ENCODE data around the gene IDUA. TPM values are rescaled to one million over a fixed set of nuclear protein-coding genes. Genes with fewer than 3 reads are reported as not detected.
"Not testable (repeated sequence)": the region's sequence is repeated elsewhere in the genome, so short reads cannot be mapped to it uniquely, and the experiment has no call there.

Gene IDUA
- total RNA-seq, 1 experiment from 2014 or later: 35.0 TPM

DNA sequence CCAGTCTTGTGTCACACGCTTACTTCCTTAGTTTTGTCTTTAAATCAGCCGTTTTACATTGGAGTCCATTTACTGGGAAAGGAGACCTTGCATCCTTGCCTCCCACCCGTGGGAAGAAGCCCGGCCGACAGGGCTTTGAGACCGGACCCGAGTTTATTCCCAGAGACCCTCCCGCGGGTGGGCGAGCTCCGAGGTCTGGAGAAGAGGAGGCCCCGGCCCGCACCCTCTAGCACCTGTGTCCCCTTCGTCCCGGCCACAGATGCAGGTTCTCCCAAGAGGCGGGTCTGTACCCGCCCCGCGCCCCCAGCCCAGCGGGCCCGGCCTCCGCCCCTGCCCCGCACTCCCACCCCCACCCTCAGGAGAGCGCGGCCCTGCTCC, 10.1 kb downstream of the IDUA start:
- peaks cover 10% of the 10 kb centered on the region for H3K36me3 Mint-ChIP-seq (ENCODE audit: insufficient read depth, unreplicated experiment)
- no TSS peak for BruUV-seq (replicated peaks)
- no peak for DNase-seq (ENCODE audit: unreplicated experiment)
- H3K9me3 Mint-ChIP-seq (ENCODE audit: unreplicated experiment): no peaks in the 10 kb centered on the region
- H3K4me3 Mint-ChIP-seq (ENCODE audit: unreplicated experiment): no peak overlapping the region
- H3K4me1 Mint-ChIP-seq (ENCODE audit: insufficient read depth, unreplicated experiment): no peaks in the 10 kb centered on the region
- intact Hi-C loops (cut with micrococcal nuclease): no loop called here
- TF ChIP-seq, protein P1, sequence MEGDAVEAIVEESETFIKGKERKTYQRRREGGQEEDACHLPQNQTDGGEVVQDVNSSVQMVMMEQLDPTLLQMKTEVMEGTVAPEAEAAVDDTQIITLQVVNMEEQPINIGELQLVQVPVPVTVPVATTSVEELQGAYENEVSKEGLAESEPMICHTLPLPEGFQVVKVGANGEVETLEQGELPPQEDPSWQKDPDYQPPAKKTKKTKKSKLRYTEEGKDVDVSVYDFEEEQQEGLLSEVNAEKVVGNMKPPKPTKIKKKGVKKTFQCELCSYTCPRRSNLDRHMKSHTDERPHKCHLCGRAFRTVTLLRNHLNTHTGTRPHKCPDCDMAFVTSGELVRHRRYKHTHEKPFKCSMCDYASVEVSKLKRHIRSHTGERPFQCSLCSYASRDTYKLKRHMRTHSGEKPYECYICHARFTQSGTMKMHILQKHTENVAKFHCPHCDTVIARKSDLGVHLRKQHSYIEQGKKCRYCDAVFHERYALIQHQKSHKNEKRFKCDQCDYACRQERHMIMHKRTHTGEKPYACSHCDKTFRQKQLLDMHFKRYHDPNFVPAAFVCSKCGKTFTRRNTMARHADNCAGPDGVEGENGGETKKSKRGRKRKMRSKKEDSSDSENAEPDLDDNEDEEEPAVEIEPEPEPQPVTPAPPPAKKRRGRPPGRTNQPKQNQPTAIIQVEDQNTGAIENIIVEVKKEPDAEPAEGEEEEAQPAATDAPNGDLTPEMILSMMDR (IDR thresholded peaks at IDR 0.05; ENCODE audit: unreplicated experiment): no peak
- ChIA-PET POLR2A (no interaction called here), CTCF (no interaction called here)
- no peak overlapping the region for H3K27ac Mint-ChIP-seq (ENCODE audit: low read depth, unreplicated experiment)
- peaks cover 19% of the 10 kb centered on the region for H3K27me3 Mint-ChIP-seq (ENCODE audit: insufficient read depth, unreplicated experiment)

DNA sequence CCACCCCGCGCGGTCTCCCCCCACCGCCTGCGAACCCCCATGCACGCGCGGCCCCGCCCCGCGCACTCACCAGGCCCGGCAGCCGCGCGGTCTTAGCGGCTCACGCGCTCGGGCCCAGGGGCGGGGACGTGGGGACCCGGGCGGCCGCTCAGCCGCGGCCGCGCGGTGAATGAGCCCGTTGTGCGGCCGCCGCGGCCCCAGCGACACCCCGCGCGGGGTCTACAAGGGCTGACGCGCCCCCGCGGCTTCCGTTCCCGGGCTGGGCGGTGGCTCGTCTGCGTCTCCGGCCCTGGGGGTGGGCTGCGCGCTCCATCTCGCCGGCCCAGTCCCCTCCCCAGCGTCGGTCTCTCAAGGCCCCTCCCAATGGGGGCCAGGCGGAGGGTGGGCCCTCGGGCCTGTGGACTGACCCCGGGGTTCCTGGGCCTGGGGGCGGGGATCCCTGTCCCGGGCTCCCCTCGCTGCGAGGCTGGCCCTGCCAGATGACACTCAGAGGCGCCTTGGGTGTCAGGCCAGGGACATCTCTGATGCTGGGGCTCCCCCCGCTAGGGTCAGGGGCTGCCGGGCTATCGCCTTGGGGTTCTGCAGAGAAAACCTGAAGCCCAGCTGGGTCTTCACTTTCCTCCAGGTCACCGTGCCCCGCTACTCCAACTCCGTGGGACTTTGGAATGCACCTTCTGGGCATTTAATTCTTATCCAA, 10.7 kb downstream of the IDUA start:
- no peaks in the 10 kb centered on the region for H3K9me3 Mint-ChIP-seq (ENCODE audit: unreplicated experiment)
- ChIA-PET POLR2A (interaction anchor here (1.2 kb wide), 1 partner anchor 13 kb away, joined by 5 read pairs; no protein-coding TSS in a partner anchor), CTCF (no interaction called here)
- TF ChIP-seq, protein P1 (IDR thresholded peaks at IDR 0.05; ENCODE audit: unreplicated experiment): no peak
- no TSS peak for BruUV-seq (replicated peaks)
- DNase-seq (ENCODE audit: unreplicated experiment): no peak
- no peak overlapping the region for H3K27ac Mint-ChIP-seq (ENCODE audit: low read depth, unreplicated experiment)
- H3K4me3 Mint-ChIP-seq (ENCODE audit: unreplicated experiment): no peak overlapping the region
- no peaks in the 10 kb centered on the region for H3K4me1 Mint-ChIP-seq (ENCODE audit: insufficient read depth, unreplicated experiment)
- peaks cover 19% of the 10 kb centered on the region for H3K27me3 Mint-ChIP-seq (ENCODE audit: insufficient read depth, unreplicated experiment)
- H3K36me3 Mint-ChIP-seq (ENCODE audit: insufficient read depth, unreplicated experiment): peaks cover 10% of the 10 kb centered on the region
- intact Hi-C loops (cut with micrococcal nuclease): no loop called here

GRCh38 chr4:998096-998691, 11.3 kb downstream of the IDUA start:
- no peak for DNase-seq (ENCODE audit: unreplicated experiment)
- intact Hi-C loops (cut with micrococcal nuclease): no loop called here
- TF ChIP-seq, protein P1 (IDR thresholded peaks at IDR 0.05; ENCODE audit: unreplicated experiment): no peak
- ChIA-PET POLR2A (interaction anchor here (1.2 kb wide), 1 partner anchor 13 kb away, joined by 5 read pairs; no protein-coding TSS in a partner anchor), CTCF (no interaction called here)
- no peaks in the 10 kb centered on the region for H3K4me1 Mint-ChIP-seq (ENCODE audit: insufficient read depth, unreplicated experiment)
- H3K27me3 Mint-ChIP-seq (ENCODE audit: insufficient read depth, unreplicated experiment): peaks cover 19% of the 10 kb centered on the region
- no TSS peak for BruUV-seq (replicated peaks)
- H3K36me3 Mint-ChIP-seq (ENCODE audit: insufficient read depth, unreplicated experiment): peaks cover 10% of the 10 kb centered on the region
- peak overlapping the region; percentile 64 for H3K27ac Mint-ChIP-seq (ENCODE audit: low read depth, unreplicated experiment)
- H3K4me3 Mint-ChIP-seq (ENCODE audit: unreplicated experiment): peak overlapping the region; percentile 31
- H3K9me3 Mint-ChIP-seq (ENCODE audit: unreplicated experiment): no peaks in the 10 kb centered on the region

GRCh38 chr4:999240-999863, 12.5 kb downstream of the IDUA start:
- DNase-seq (ENCODE audit: unreplicated experiment); BruUV-seq (replicated peaks); intact Hi-C loops (cut with micrococcal nuclease); H3K4me3 Mint-ChIP-seq (ENCODE audit: unreplicated experiment); H3K36me3 Mint-ChIP-seq (ENCODE audit: insufficient read depth, unreplicated experiment); H3K4me1 Mint-ChIP-seq (ENCODE audit: insufficient read depth, unreplicated experiment); CTCF ChIA-PET; H3K9me3 Mint-ChIP-seq (ENCODE audit: unreplicated experiment); H3K27ac Mint-ChIP-seq (ENCODE audit: low read depth, unreplicated experiment): not testable (repeated sequence)
- POLR2A ChIA-PET: interaction anchor here (0.7 kb wide), 1 partner anchor 265 kb away, joined by 3 read pairs; no protein-coding TSS in a partner anchor
- peaks cover 19% of the 10 kb centered on the region for H3K27me3 Mint-ChIP-seq (ENCODE audit: insufficient read depth, unreplicated experiment)

Measured in MCF 10A (cell line).